DMS153 treated with DMSO at 0.1 percent for 48 hours (cell line): ENCODE measurements around the gene AGTR1.

ENCODE experiments used
- DNase-seq: peaks from one replicate; lab custom pipeline; 2025; ENCODE audit not compliant: unreplicated experiment; lab: John Stamatoyannopoulos, UW

Gene AGTR1

GRCh38 chr3:148697306-148698189, at the start of gene AGTR1:
TSS of gene AGTR1 (plus strand) at chr3:148697903. CDS start at chr3:148741036, 43,133 bp downstream.
- DNase-seq, result no peak

DNA sequence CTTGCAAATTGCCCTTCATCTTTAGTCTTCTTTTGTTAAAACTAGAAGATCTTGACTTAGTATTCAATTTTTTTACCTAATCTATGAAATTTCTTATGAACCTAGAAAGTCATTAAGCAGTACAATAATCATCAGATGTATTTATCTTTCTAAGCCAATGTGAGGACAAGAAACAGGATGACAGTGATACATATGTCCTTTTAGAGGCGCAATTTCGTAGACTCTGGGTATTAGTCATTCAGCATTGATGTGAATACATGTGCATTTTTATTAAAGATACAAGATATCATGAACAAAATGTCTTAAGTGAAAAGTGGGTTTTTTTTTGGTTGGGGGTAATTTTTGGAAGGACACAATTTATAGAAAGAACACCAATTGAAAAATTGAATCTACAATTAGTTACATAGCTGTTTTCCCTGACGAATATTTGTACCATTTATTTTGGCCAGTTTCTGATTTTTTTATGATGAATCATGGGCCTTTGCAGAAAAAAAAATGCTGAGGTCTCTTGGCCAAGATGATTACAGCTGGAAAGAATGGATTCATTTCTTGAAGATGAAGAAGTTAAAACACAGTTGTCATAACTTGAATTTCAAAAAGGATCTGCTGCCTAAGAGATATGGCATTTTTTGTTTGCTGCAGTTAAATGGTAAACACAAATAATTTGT, 48.9 kb upstream of the AGTR1 start:
- no peak for DNase-seq

- no peak for DNase-seq
These were observed 46.2 kb upstream of the AGTR1 start for GRCh38 chr3:148651549-148651948.

GRCh38 chr3:148654433-148654832, 43.3 kb upstream of the AGTR1 start:
- no peak for DNase-seq

- DNase-seq, result no peak
These were observed 40.2 kb upstream of the AGTR1 start for GRCh38 chr3:148657470-148657869.

DNA sequence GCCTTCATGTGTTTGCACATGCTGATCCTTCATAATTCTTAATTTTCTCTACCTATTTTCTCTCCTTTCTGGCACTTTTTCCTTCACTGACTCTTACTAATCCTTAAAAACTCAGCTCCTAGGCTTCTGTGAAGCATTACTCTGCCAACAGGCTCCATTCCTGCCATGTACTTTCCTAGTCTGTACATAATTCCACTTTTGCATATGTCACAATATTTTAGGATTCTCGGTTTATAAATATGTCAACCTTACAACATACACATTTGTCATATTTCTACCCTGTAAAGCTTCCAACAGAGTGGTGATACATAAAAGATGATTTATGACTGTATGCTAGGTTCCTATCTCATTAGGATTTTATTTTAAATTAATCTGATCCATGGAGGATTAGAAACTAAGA, 38.2 kb upstream of the AGTR1 start:
- DNase-seq, result no peak

DNA sequence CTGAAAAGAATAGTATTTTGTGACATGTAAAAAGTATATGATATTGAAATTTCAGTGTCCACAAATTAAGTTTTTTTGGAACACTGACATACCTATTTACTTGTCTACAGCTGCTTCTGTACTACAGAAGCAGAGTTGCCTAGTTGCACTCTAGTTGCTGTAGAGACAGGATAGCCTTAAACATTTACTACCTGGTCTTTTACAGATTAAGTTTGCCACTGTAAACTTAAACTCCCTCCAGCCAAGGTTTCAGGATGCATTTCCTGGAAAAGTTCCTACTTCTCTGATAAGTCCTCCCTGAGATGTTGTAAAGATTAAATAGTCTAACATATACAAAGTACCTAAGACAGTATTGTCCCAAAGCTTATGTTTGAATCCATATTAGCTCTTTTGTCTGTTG, 17.4 kb upstream of the AGTR1 start:
- no peak for DNase-seq

- no peak for DNase-seq
These were observed 16.6 kb upstream of the AGTR1 start for GRCh38 chr3:148681080-148681479.

- no peak for DNase-seq
These were observed 14.7 kb upstream of the AGTR1 start for GRCh38 chr3:148682997-148683396.

GRCh38 chr3:148694116-148694515, 3.6 kb upstream of the AGTR1 start:
- no peak for DNase-seq

DNA sequence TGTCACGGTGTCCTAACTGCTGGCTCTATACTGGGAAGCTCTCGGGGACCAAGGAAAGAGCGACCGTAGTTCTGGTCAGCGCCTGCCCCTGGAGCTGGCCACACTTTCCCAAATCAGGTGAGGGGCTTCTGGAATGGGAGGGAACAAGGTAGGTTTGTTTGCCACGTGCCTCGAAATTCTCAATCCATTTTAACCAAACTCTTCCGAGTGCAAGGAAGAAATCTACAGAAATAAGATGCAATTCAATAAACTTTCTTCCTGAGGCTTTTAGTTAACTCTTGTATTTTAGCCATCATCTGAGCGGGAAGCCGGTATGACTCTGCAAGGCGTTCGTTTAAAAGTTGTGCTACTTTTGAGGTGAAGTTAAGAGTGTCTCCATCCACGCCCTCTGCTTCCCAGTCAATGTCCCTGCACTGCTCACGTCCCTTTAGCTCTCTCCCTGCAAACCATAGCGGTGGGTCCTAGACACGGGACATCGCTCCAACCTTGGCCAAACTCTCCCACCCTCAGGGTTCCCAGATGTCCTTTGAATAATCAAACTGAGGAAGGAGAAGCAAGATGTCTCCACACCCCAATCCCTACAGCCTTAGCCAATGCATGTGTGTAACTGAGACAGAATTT, 597 bp downstream of the AGTR1 start:
- DNase-seq, result no peak

GRCh38 chr3:148705314-148705713, 7.6 kb downstream of the AGTR1 start:
- DNase-seq, result no peak

DNA sequence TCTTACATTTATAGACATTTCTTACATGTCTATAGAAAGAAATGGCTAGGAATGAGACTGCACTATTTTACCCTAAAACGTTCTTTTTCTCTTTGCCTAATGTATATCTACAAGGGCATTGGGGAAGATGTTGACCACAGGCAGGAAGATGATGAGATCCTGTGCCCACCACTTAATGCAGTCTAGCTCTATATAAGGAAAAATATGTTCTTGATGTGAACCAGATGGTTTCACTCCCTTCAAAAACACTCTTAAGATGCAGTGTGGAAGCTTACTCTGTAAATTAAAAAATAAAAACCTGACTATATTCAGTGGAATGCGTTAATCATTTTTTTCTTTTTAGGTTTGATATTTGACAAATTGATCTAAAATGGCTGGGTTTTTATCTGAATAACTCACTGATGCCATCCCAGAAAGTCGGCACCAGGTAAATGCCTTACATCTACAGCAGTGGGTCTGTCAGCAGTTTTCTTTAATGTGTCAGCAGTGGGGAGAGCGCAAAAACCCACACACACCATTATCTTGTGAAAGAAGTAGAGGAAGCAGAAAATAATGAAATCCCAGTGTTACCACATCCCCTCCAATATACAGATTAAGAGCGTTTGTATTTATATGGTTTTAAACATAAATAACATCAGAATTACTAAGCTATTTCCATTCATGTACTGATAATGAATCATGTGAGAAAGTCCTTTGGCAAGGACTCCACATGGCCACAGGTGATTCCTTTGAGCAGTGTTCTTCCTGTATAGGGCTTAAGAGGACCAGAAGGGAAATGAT, 10.1 kb downstream of the AGTR1 start:
- no peak for DNase-seq

GRCh38 chr3:148708409-148708808, 10.7 kb downstream of the AGTR1 start:
- no peak for DNase-seq

GRCh38 chr3:148709560-148710253, 12.0 kb downstream of the AGTR1 start:
- DNase-seq, result no peak

- DNase-seq, result no peak
These were observed 13.0 kb downstream of the AGTR1 start for GRCh38 chr3:148710665-148711064.

- no peak for DNase-seq
These were observed 14.4 kb downstream of the AGTR1 start for GRCh38 chr3:148711981-148712666.

DNA sequence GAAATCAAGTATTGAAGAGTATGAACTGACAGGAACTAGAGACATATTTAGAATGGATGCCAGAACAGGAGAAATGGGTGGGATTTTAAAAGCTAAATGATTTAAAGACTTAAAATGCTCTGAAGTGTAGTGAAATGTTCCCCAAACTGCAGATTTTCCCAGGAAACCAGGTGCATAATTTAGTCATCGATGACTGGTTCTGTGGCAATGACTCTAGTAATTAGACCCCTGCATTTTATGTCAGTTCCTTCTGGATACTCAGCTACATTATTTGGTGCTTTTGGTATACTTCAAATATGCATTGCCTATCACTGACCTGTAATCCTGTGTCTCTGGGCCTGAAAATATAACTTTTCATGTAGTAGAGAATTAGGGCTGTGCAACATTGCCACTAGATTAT, 16.8 kb downstream of the AGTR1 start:
- DNase-seq, result no peak

- DNase-seq, result no peak
These were observed 19.0 kb downstream of the AGTR1 start for GRCh38 chr3:148716657-148717056.
